Choroid plexus epithelial cell (primary cell): ENCODE results near the gene JAKMIP3.

ENCODE experiments used
- DNase-seq: peaks from one replicate; pipeline ENCODE4 v3.0.0-alpha.2; 2010; ENCODE audit warnings: low read depth
- H3K4me3 ChIP-seq: 2 replicates; pipeline ENCODE4 v1.5.1; 2011; ENCODE audit warnings: low read depth, mild to moderate bottlenecking, control low read depth, low read length, moderate library complexity
- TF ChIP-seq, protein P1 (sequence below): conservative IDR thresholded peaks from 2 replicates; pipeline ENCODE4 v1.5.1; 2011; ENCODE audit warnings: low read depth, mild to moderate bottlenecking, control low read depth, inconsistent platforms, low read length, moderate library complexity

The JAKMIP3 gene

GRCh38 chr10:132035476-132035875 is 30.3 kb upstream of the JAKMIP3 start:
- TF ChIP-seq, protein P1, sequence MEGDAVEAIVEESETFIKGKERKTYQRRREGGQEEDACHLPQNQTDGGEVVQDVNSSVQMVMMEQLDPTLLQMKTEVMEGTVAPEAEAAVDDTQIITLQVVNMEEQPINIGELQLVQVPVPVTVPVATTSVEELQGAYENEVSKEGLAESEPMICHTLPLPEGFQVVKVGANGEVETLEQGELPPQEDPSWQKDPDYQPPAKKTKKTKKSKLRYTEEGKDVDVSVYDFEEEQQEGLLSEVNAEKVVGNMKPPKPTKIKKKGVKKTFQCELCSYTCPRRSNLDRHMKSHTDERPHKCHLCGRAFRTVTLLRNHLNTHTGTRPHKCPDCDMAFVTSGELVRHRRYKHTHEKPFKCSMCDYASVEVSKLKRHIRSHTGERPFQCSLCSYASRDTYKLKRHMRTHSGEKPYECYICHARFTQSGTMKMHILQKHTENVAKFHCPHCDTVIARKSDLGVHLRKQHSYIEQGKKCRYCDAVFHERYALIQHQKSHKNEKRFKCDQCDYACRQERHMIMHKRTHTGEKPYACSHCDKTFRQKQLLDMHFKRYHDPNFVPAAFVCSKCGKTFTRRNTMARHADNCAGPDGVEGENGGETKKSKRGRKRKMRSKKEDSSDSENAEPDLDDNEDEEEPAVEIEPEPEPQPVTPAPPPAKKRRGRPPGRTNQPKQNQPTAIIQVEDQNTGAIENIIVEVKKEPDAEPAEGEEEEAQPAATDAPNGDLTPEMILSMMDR, result no peak
- no peak for DNase-seq
- no peak overlapping the region for H3K4me3 ChIP-seq

DNA sequence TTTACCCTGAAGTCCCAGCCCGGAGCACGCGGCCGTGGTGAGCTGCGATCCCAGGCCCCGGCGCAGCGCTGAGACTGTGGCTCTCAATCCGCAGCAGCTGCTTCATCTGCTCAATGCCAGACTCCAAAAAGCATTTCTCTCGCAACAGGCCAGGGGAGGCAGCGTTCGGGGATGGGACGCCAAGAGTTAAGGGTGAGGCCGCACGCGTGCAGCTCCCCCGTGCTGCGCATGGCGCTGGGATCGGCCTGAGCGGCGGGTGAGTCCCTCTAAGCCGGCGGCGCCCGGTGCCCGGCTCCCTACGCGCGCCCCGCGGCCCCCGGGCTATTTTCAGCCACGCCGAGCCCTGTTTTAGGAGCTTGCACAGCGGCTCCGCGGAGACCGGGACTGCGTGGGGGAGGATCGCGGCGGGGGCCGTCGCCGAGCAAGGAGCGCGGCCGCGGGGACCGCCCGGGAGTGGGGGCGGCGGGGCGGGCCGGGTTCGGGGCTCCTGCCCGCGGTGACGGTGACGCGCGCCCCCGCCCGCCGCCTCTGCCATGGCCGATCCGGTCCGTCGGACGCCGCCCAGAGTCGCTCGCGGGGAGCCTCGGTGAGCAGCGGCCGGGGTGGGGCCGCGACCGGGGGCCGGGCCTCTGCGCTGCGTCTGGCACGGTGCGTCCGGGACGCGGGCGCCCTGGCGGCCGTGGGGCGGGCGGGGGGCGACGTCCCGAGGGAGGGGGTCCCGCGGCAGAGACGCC is 29.4 kb upstream of the JAKMIP3 start:
- peak overlapping the region; percentile 30 for H3K4me3 ChIP-seq
- DNase-seq, result peak; percentile 18
- TF ChIP-seq, protein P1, result no peak

DNA sequence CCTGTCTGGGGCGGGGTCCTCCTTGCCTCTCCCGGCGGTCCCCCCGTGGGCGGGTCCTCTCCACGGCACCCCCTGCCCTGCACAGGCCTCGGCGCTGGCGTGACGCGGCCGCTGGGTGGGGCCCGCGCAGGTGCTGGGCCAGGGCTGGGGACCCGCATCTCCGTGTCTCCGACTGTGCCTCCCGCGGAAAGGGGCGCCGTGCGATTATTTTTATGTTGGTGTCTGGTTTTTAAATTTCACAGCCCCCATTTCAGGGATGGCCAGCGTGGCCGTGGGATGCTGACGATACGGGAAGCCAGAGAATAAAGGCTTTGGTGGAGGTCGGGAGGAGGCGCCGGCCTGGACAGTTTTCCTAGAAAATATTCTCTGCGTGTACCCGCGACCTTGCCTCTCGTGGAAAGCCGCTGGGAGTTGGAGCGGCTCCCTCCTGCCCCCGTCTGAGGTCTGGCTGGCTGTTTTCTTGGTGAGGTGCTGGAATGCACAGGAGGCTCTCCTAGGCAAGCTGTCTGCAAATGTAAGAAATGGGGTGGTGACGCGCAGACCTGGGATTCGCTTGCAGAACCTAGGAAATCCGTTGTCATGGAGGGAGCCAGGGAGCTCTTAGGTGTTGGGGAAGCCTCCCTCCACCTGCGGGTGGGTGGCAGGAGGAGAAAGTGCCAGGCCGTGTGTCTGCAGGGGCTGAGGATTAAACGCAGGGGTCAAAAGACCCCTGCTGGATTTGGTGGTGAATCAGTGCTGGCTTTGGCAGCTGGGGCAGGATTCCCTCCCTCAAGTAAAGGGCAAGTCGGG is 28.7 kb upstream of the JAKMIP3 start:
- DNase-seq, result peak; percentile 17
- no peak overlapping the region for H3K4me3 ChIP-seq
- TF ChIP-seq, protein P1, result no peak

- TF ChIP-seq, protein P1, result no peak
- no peak overlapping the region for H3K4me3 ChIP-seq
- DNase-seq, result no peak
Measured at GRCh38 chr10:132037676-132037975, 28.1 kb upstream of the JAKMIP3 start.

DNA sequence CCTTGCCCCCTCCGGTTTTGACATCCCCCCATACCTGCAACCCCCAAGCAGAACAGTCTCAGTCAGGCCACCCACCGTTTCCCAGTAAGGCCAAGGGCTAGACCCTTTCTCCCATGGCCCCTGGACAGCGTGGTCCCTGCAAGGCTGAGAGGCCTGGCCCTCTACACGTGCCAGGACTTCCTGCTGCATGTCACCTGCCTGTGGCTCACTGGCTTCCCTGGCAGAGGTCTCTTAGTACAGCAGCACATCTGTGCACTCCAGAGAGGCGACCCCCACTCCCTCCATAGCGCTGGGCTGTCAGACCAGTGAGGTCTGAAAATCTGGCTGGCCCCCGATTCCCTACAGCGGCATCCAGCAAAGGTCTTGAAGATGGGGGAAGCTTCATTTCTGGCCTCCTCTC is 26.4 kb upstream of the JAKMIP3 start:
- DNase-seq, result no peak
- no peak overlapping the region for H3K4me3 ChIP-seq
- TF ChIP-seq, protein P1, result no peak

DNA sequence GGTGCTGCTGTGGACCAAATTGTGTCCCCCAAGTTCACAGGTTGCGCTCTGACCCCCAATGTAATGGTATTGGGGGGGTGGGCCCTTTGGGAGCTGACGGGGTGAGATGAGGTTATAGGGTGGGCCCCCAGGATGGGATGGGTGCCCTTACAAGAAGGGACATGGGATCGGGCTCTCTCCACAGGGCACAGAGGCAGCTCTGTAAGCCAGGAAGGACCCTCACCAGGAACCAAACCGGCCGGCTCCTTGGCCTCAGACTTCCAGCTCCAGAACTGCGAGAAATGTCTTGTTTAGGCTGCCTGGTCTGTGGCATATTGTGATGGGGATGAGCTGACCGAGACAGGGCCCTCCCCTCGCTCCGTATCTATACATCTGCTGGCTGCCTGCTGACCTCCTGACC is 25.7 kb upstream of the JAKMIP3 start:
- TF ChIP-seq, protein P1, result no peak
- DNase-seq, result no peak
- no peak overlapping the region for H3K4me3 ChIP-seq
